Measurements from ENCODE around the gene COL5A2. TPM values are rescaled to one million over a fixed set of nuclear protein-coding genes. Genes with fewer than 3 reads are reported as not detected.

The COL5A2 gene
- total RNA-seq, 6 donors from 2014 or later = 9.0 to 42.7 (median 26.8) TPM

GRCh38 chr2:189142893-189143759, 36.4 kb downstream of the COL5A2 start:
- Histone ChIP-seq H3K9me3 (no peaks in the 10 kb centered on the region), H3K4me1 (peaks cover 0 to 8% (median 3%) of the 10 kb centered on the region in 4 donors), H3K36me3 (no peaks in the 10 kb centered on the region), H3K27me3 (no peaks in the 10 kb centered on the region), H3K4me3 (no peak overlapping the region), H3K27ac (no peak overlapping the region)
- TF ChIP-seq EP300 (IDR thresholded peaks at IDR 0.05) (no peak), POLR2AphosphoS5 (IDR thresholded peaks at IDR 0.05) (no peak), POLR2A (IDR thresholded peaks at IDR 0.05) (no peak)
- TF ChIP-seq, protein P1, sequence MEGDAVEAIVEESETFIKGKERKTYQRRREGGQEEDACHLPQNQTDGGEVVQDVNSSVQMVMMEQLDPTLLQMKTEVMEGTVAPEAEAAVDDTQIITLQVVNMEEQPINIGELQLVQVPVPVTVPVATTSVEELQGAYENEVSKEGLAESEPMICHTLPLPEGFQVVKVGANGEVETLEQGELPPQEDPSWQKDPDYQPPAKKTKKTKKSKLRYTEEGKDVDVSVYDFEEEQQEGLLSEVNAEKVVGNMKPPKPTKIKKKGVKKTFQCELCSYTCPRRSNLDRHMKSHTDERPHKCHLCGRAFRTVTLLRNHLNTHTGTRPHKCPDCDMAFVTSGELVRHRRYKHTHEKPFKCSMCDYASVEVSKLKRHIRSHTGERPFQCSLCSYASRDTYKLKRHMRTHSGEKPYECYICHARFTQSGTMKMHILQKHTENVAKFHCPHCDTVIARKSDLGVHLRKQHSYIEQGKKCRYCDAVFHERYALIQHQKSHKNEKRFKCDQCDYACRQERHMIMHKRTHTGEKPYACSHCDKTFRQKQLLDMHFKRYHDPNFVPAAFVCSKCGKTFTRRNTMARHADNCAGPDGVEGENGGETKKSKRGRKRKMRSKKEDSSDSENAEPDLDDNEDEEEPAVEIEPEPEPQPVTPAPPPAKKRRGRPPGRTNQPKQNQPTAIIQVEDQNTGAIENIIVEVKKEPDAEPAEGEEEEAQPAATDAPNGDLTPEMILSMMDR (IDR thresholded peaks at IDR 0.05) = peak in 5 of 6 experiments; percentile 20 to 73 (median 58)
- ATAC-seq (ENCODE audit: low FRiP score in 2 of 2) = peak in 1 of 2 donors; percentile 34
- 88 to 93% methylated on average over 4 of the region's 4 CpGs for WGBS, 2 donors
- peak in 1 of 2 donors; percentile 35 for DNase-seq

- Histone ChIP-seq H3K9me3 (no peaks in the 10 kb centered on the region), H3K27me3 (no peaks in the 10 kb centered on the region), H3K27ac (no peak overlapping the region), H3K36me3 (no peaks in the 10 kb centered on the region), H3K4me1 (peaks cover 0 to 6% (median under 1%) of the 10 kb centered on the region in 4 donors), H3K4me3 (no peak overlapping the region)
- WGBS, 2 donors = 88 to 93% methylated on average over 5 of the region's 5 CpGs
- TF ChIP-seq POLR2A (IDR thresholded peaks at IDR 0.05) = no peak
- TF ChIP-seq, protein P1 (IDR thresholded peaks at IDR 0.05) = no peak
- TF ChIP-seq EP300 (IDR thresholded peaks at IDR 0.05) = no peak
- TF ChIP-seq POLR2AphosphoS5 (IDR thresholded peaks at IDR 0.05) = no peak
- ATAC-seq (ENCODE audit: low FRiP score in 2 of 2) (no peak), DNase-seq (no peak)
Measured at GRCh38 chr2:189138800-189139199, 40.8 kb downstream of the COL5A2 start.

DNA sequence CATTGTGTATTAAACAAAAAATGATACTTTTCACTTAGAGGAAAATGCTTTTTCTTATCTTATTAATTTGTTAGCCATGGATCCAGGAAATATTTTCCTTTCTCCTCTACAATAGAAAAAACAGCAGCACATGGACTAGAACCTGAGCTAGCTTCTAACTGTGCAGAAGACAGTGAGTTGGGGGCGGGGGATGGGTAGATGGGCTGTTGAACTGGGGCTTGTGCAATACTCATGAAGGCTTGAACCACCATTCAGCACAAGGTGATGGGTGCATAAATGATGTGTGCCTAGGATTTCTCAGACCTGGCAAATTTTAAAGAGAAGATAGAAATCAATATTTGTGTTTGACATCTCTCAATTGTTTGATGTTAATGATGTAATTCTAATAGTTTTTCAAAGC, 42.0 kb downstream of the COL5A2 start:
- WGBS, 2 donors = 90 to 100% methylated on average over 1 of the region's 1 CpG
- Histone ChIP-seq H3K9me3 (no peaks in the 10 kb centered on the region), H3K4me1 (no peaks in the 10 kb centered on the region), H3K27ac (no peak overlapping the region), H3K36me3 (no peaks in the 10 kb centered on the region), H3K4me3 (no peak overlapping the region), H3K27me3 (no peaks in the 10 kb centered on the region)
- no peak for ATAC-seq (ENCODE audit: low FRiP score in 2 of 2)
- no peak for TF ChIP-seq POLR2AphosphoS5 (IDR thresholded peaks at IDR 0.05)
- TF ChIP-seq POLR2A (IDR thresholded peaks at IDR 0.05) = no peak
- TF ChIP-seq, protein P1 (IDR thresholded peaks at IDR 0.05) = no peak
- no peak for DNase-seq

DNA sequence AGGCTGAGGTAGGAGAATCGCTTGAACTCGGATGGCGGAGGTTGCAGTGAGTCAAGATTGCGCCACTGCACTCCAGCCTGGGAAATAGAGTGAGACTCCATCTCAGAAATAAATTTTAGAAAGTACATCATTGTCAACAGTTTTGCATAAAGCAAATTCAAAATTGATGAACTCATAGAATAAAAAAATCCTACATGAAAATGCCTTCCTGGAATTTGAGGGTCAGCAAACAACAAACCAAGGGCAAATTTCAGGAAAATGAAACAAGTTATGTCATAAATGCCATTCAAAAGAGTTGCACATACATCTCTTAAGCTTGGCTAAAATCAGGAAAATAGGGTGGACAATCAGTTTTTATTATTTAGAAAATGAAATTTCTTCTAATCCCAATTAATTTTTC, 45.1 kb downstream of the COL5A2 start:
- ATAC-seq (ENCODE audit: low FRiP score in 2 of 2) (no peak), DNase-seq (no peak)
- Histone ChIP-seq H3K4me3 (no peak overlapping the region), H3K36me3 (no peaks in the 10 kb centered on the region), H3K27ac (no peak overlapping the region), H3K4me1 (no peaks in the 10 kb centered on the region), H3K27me3 (no peaks in the 10 kb centered on the region), H3K9me3 (no peaks in the 10 kb centered on the region)
- TF ChIP-seq, protein P1 (IDR thresholded peaks at IDR 0.05) = no peak
- TF ChIP-seq POLR2A (IDR thresholded peaks at IDR 0.05) (no peak), POLR2AphosphoS5 (IDR thresholded peaks at IDR 0.05) (no peak), EP300 (IDR thresholded peaks at IDR 0.05) (no peak)
- WGBS, 2 donors = 48 to 50% methylated on average over 4 of the region's 4 CpGs

Data from upper lobe of left lung (tissue), 6 donors.